ENCODE measurements around the gene ELAPOR2. TPM values are rescaled to one million over a fixed set of nuclear protein-coding genes. Genes with fewer than 3 reads are reported as not detected.
"Not testable (repeated sequence)": the region's sequence is repeated elsewhere in the genome, so short reads cannot be mapped to it uniquely, and the experiment has no call there.

ELAPOR2 gene
- polyA plus RNA-seq, 12 donors, result 5.5 to 29.3 (median 8.7) TPM; not detected in 1

GRCh38 chr7:87048839-87049238, 10.6 kb downstream of the ELAPOR2 start:
- no peak for DNase-seq

- no peak for DNase-seq
Measured at GRCh38 chr7:87046456-87046855, 13.0 kb downstream of the ELAPOR2 start.

GRCh38 chr7:87044713-87045112, 14.7 kb downstream of the ELAPOR2 start:
- DNase-seq, result not testable (repeated sequence)

GRCh38 chr7:87041586-87041985, 17.9 kb downstream of the ELAPOR2 start:
- not testable (repeated sequence) for DNase-seq

GRCh38 chr7:87039691-87040299, 19.7 kb downstream of the ELAPOR2 start:
- not testable (repeated sequence) for DNase-seq

GRCh38 chr7:87038993-87039690, 20.3 kb downstream of the ELAPOR2 start:
- DNase-seq, result no peak

GRCh38 chr7:87036985-87037384, 22.5 kb downstream of the ELAPOR2 start:
- no peak for DNase-seq

- no peak for DNase-seq
Measured at GRCh38 chr7:87032604-87033339, 26.7 kb downstream of the ELAPOR2 start.

- no peak for DNase-seq
Measured at GRCh38 chr7:87029078-87029477, 30.4 kb downstream of the ELAPOR2 start.

GRCh38 chr7:87028636-87029035, 30.8 kb downstream of the ELAPOR2 start:
- DNase-seq, result no peak

- DNase-seq, result no peak
Measured at GRCh38 chr7:87027900-87028299, 31.6 kb downstream of the ELAPOR2 start.

GRCh38 chr7:87021285-87021684, 38.2 kb downstream of the ELAPOR2 start:
- no peak for DNase-seq

GRCh38 chr7:87016606-87017005, 42.8 kb downstream of the ELAPOR2 start:
- no peak for DNase-seq

GRCh38 chr7:87013840-87014190, 45.6 kb downstream of the ELAPOR2 start:
- no peak for DNase-seq

- no peak for DNase-seq
Measured at GRCh38 chr7:87013136-87013839, 46.2 kb downstream of the ELAPOR2 start.

Other genes with a start within 250 kb of the ELAPOR2 start
- 100 to 1,000 TPM in 7 of 12 donors, 10 to 100 TPM in 4, not detected in 1; 55.2 to 193 (median 112) TPM for gene DMTF1, start 92.8 kb upstream of the ELAPOR2 start, polyA plus RNA-seq (ENCODE audit: insufficient read length in 12 of 12)
- 10 to 100 TPM in 11 of 12 donors, not detected in 1; 13.8 to 26.1 (median 19.6) TPM for gene TMEM243, start 160.1 kb upstream of the ELAPOR2 start, polyA plus RNA-seq (ENCODE audit: insufficient read length in 12 of 12)